DOHH2 (cell line): ENCODE results near the gene NOXO1.

Source experiments
- H3F3A ChIP-seq: fragments of 200-600 bp; sonication (generic), shearing (Covaris generic); 2 replicates; pipeline ENCODE4 v1.6.0; 2016; ENCODE audit warnings: antibody characterized with exemption, mild to moderate bottlenecking; ENCODE audit not compliant: control insufficient read depth, insufficient read depth
- H3K27ac ChIP-seq: fragments of 200-600 bp; sonication (generic); 2 replicates; pipeline ENCODE4 v1.5.1; 2014; ENCODE audit warnings: low read depth, mild to moderate bottlenecking, low read length, moderate library complexity
- H3K27me3 ChIP-seq: fragments of 200-600 bp; sonication (generic); 2 replicates; pipeline ENCODE4 v1.6.1; 2014; ENCODE audit warnings: mild to moderate bottlenecking, low read length, mixed read lengths; ENCODE audit not compliant: control insufficient read depth
- H3K36me3 ChIP-seq: fragments of 200-600 bp; sonication (generic); 2 replicates; pipeline ENCODE4 v1.6.1; 2014; ENCODE audit warnings: mild to moderate bottlenecking, low read length, moderate library complexity, mixed read lengths; ENCODE audit not compliant: control insufficient read depth
- H3K4me1 ChIP-seq: fragments of 200-600 bp; sonication (generic); 2 replicates; pipeline ENCODE4 v1.6.1; 2014; ENCODE audit warnings: mild to moderate bottlenecking, low read length, mixed read lengths; ENCODE audit not compliant: control insufficient read depth
- H3K4me2 ChIP-seq: fragments of 200-600 bp; sonication (generic); 2 replicates; pipeline ENCODE4 v1.6.0; 2014; ENCODE audit warnings: mild to moderate bottlenecking, low read length, moderate library complexity
- H3K4me3 ChIP-seq: fragments of 200-600 bp; sonication (generic); 2 replicates; pipeline ENCODE4 v1.5.1; 2014; ENCODE audit warnings: mild to moderate bottlenecking, low read length, mixed read lengths
- H3K79me2 ChIP-seq: fragments of 200-600 bp; sonication (generic); 2 replicates; pipeline ENCODE4 v1.6.1; 2014; ENCODE audit warnings: mild to moderate bottlenecking, low read length, mixed read lengths; ENCODE audit not compliant: control insufficient read depth
- H3K9me2 ChIP-seq: fragments of 200-600 bp; sonication (generic); replicated peaks from 2 replicates; pipeline ENCODE4 v1.6.1; 2014; ENCODE audit warnings: mild to moderate bottlenecking, low read length, mixed read lengths; ENCODE audit not compliant: control insufficient read depth
- H3K9me3 ChIP-seq: fragments of 200-600 bp; sonication (generic); 2 replicates; pipeline ENCODE4 v1.6.1; 2014; ENCODE audit warnings: antibody characterized with exemption, low read length, mixed read lengths; ENCODE audit not compliant: control insufficient read depth, insufficient read depth
- H4K20me1 ChIP-seq: fragments of 200-600 bp; sonication (generic); 2 replicates; pipeline ENCODE4 v1.6.0; 2014; ENCODE audit warnings: low read depth, mild to moderate bottlenecking, antibody characterized with exemption, low read length, moderate library complexity; ENCODE audit not compliant: control insufficient read depth, insufficient read depth
- CTCF ChIP-seq: fragments of 200-600 bp; sonication (generic); IDR thresholded peaks from one replicate; pipeline ENCODE4 v1.5.1; 2014; ENCODE audit warnings: antibody characterized with exemption, mild to moderate bottlenecking, low read depth, low read length; ENCODE audit not compliant: poor library complexity, severe bottlenecking
- EZH2phosphoT487 ChIP-seq: fragments of 200-600 bp; sonication (generic); IDR thresholded peaks from 2 replicates; pipeline ENCODE4 v1.6.1; 2017; ENCODE audit warnings: borderline replicate concordance, mild to moderate bottlenecking, antibody characterized with exemption, low read length, moderate library complexity, mixed read lengths

The NOXO1 gene

GRCh38 chr16:1933097-1933661 lies 48.1 kb downstream of the NOXO1 start:
- TF ChIP-seq CTCF = no peak
- TF ChIP-seq EZH2phosphoT487 = no peak
- Histone ChIP-seq H3K9me3 (no peaks in the 10 kb centered on the region), H3K79me2 (no peaks in the 10 kb centered on the region), H3K4me1 (peaks cover 8% of the 10 kb centered on the region), H3K4me3 (no peak overlapping the region), H3K27ac (no peak overlapping the region), H3K9me2 (no peaks in the 10 kb centered on the region), H3K36me3 (no peaks in the 10 kb centered on the region), H3K27me3 (0 out of 2 replicates have a peak, but pooled peaks cover 2% of the 10 kb centered on the region), H4K20me1 (no peaks in the 10 kb centered on the region), H3F3A (no peaks in the 10 kb centered on the region), H3K4me2 (no peak overlapping the region)

DNA sequence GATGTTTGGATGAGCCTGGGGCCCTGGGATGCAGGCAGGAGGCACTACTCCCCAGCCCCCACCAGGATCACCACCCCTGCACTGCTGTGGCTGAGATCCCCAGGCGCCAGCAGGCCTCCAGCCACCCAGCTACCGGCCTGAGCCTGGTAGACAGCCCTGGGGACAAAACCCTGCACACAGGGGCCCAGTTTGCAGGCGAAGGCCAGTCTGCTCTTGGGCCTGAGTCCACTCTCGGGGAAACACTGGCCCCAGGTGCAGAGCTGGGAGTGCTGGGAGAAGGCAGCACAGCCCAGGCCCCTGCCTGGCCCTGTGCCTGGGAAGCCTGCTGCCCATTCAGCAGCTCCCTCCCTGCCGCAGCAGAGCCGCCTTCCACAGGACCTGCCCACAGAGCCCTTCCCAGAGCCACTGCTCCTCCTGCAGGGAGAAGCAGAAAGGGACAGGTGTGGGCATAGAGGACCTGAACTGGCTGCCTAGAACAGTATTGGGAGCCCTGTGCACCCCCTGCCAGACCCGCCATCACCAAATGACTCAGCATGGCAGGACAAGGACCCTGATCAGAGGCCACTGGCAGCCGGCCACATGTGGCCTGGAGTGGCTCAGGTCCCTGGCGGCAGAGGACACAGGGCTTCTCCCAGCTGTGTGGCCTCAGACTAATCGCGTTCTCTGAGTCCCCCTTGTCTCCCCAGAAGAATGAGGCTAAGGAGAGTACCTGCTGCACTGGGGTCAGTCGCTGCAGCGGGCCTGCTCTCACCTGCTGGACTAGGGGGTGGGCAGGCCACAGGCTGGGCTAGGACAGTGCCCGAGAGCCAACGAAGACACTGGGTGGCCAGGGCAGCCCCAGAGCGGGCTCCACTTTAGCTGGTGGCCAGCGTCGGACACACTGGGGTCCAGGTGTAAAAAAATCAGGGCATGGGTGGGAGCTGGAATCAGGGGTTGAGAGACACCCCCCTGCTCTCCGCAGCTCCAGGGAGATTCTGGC lies 48.9 kb downstream of the NOXO1 start:
- 0 out of 2 replicates have a peak, but pooled peaks cover 2% of the 10 kb centered on the region for H3K27me3 ChIP-seq
- TF ChIP-seq EZH2phosphoT487 (no peak), CTCF (no peak)
- no peak overlapping the region for H3K4me3 ChIP-seq
- H3K4me2 ChIP-seq = no peak overlapping the region
- H3K4me1 ChIP-seq = peaks cover 8% of the 10 kb centered on the region
- H3K9me3 ChIP-seq = no peaks in the 10 kb centered on the region
- no peaks in the 10 kb centered on the region for H3F3A ChIP-seq
- H3K36me3 ChIP-seq = no peaks in the 10 kb centered on the region
- H4K20me1 ChIP-seq = no peaks in the 10 kb centered on the region
- H3K79me2 ChIP-seq = no peaks in the 10 kb centered on the region
- H3K9me2 ChIP-seq = no peaks in the 10 kb centered on the region
- H3K27ac ChIP-seq = no peak overlapping the region

DNA sequence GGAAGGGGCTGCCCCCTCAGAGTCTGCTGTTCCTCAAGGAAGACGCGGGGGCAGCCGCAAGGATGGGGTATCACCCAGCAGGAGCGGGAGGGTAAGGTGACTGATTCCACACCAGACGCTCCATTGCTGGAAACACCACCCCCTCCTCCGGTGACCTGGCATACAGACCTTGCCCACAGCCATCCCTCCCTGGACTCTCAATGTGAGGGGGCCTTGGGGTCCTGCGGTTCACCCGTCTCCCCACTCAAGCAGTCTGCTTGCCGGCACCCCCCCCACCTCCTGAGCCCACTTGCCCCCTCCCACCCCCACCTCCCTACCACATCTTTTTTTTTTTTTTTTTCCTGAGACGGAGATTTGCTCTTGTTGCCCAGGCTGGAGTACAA lies 50.9 kb downstream of the NOXO1 start:
- H4K20me1 ChIP-seq = no peaks in the 10 kb centered on the region
- H3K4me3 ChIP-seq = no peak overlapping the region
- no peak overlapping the region for H3K4me2 ChIP-seq
- H3K9me3 ChIP-seq = no peaks in the 10 kb centered on the region
- peaks cover 8% of the 10 kb centered on the region for H3K4me1 ChIP-seq
- no peaks in the 10 kb centered on the region for H3K36me3 ChIP-seq
- H3K79me2 ChIP-seq = no peaks in the 10 kb centered on the region
- TF ChIP-seq CTCF (no peak), EZH2phosphoT487 (no peak)
- H3K27me3 ChIP-seq = 0 out of 2 replicates have a peak, but pooled peaks cover 2% of the 10 kb centered on the region
- no peak overlapping the region for H3K27ac ChIP-seq
- H3K9me2 ChIP-seq = no peaks in the 10 kb centered on the region
- no peaks in the 10 kb centered on the region for H3F3A ChIP-seq
